Kidney capillary endothelial cell (primary cell): Measurements from ENCODE around the gene KRTAP22-1.

Experiments used
- DNase-seq: peaks from one replicate; pipeline ENCODE4 v3.0.0-alpha.2; 2018; ENCODE audit warnings: low spot score

Gene KRTAP22-1

DNA sequence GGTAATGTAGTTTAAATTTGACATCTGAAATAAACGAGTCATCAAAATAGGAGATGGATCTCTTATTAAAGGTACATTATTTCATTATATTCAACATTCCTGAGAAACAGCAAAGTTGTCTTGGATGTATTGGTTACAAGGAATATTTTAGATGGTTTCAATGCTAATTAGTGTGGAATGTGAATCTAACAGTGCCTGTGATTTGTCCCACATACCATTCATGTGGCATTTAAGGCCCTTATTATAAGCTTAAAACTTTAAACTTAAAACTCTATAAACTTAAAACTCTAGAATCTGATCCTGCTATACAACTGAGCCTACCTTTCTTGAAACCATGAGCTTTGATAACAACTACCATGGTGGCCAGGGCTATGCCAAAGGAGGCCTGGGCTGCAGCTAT lies at the start of gene KRTAP22-1:
Gene KRTAP22-1, plus strand, starts transcription at position 301 of the 400 bp plus-strand sequence.
- DNase-seq = no peak

DNA sequence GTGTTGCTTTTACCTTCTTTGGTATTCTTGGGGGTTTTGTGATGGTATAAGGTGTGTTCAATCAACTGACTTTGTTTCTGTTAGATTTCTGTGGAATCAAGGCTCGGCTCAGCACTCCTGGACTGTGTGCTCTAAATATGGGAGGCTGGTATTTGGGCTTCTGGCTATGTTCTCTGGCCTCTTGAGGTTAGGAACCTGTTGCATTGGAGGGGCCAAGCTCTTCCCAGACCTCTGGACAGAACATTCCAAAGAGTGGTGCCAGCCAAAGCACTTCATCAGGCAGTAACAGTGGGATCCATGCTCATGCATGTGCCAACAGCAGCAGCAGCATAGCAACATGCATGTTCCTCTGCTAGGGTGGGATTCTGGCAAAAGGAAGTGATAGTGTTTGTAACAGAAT lies 48.1 kb upstream of the KRTAP22-1 start:
- no peak for DNase-seq

DNA sequence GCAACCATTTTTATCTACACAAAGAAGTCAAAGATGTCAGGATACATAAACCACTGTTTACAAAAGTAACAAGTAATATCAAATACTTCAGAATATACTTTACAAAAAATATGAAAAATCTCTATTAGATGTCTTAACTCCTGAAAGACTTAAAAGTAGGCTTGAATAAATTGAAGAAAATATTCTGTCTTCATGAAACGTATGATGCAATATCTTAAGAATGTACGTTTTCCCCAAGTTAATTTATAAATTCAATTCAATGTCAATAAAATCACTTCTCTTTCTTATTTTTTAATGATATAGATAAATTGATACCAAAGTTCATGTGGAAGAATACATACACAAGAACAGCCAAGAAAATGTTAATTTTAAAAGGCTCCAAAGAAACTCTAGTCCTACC lies 45.8 kb upstream of the KRTAP22-1 start:
- no peak for DNase-seq

DNA sequence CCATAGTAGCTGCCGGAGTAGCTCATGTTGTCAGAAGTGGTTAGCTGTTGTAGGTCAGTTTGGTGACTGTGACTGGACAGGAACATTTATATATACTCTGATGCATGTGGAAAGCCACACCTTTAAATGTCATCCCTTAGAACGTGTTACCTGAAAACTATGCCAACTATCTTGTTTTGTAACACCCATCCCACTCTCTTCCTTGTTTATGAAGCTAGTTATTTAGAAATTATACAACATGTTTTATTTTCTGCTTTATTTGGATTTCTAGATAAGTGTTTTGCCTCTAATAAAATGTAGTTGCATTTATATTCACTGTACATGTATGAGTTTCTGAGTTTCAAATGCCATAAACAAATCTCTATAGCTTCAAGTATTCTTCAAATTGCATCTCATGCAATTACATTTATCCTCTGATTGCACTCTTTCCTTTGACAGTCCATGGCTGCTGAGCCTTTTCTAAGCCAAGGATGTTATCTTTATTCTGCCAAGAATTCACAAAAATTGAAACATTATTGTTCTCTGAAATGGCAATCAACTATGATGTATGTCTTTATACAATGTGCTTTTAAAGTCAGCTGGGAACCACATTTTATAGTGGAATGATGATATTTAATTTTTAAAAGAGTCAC lies 39.5 kb upstream of the KRTAP22-1 start, which contains the start of gene KRTAP19-7:
Gene KRTAP19-7, minus strand, starts transcription at position 51 of the 632 bp plus-strand sequence. Its CDS starts 25 bp downstream, at position 26.
- DNase-seq = no peak

DNA sequence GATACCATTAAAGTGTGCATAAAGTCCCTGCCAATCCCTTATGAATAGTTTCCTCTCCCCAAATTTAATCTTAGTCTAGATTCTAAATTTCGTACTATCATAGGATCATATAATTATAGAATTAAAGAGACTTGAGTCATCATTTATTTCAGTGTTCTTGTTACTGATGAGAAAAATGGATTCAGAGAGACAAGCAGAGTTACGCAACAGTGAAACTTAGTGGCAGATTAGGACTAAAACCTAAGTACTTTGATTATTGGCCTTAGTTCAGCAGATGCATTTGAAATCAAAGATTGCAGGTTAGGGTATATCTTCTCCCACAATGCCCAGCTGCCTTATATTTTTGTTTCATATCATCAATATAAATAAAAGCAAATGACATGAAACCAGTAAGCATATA lies 38.9 kb upstream of the KRTAP22-1 start:
- DNase-seq = no peak

DNA sequence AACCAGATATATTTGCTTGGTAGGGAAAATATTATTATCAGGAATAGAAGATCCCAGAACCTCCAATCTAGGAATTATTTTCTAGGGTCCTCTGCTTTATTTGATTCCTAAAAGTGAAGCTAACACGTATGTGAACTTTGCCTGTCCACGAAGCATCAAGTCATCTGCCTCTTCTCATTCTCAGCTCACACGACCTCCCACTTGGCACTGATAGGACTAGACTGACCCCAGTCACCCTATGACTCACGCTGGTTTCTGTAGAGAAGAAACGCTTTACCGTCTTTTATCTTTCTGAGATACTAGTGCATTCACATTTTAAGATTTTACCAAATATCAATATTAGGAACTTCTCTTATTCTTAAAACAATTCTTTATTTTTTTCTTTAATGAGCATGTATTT lies 37.8 kb upstream of the KRTAP22-1 start:
- no peak for DNase-seq

DNA sequence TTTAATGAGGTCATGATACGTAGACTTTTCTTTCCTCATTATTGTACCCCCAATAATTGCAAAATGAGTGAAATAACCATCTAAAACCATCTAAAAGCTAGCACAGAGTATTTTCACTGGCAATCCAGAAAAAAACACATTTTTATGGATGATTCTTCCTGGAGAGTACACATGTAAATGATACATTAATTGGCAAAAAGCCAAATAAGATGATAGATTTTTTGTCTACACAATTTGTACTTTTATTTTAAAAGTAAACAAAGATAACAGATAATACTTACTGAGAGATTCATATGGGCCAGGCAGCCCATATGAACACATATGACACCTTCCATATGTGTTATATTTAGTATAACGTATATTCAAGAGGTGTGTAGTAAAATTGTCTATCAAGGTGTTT lies 37.3 kb upstream of the KRTAP22-1 start:
- DNase-seq = no peak

DNA sequence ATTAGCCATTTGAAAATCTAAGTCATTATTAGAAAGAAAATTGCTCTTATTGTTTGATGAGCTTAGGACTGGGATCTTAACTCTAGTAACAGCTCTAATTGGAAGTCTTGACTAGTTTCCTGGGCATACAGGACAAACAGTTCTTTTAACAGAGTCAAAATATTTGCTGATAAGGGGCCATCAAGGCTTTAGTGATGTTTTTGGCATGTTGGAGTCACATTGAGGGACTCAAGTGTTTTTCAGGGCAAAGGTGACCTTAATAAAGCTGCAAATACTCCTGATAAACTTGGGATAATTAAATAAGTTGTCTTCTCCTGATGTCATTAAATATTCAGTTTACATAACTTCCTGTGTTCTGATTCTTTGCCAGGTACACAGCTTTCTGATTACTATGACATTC lies 33.3 kb upstream of the KRTAP22-1 start:
- no peak for DNase-seq

DNA sequence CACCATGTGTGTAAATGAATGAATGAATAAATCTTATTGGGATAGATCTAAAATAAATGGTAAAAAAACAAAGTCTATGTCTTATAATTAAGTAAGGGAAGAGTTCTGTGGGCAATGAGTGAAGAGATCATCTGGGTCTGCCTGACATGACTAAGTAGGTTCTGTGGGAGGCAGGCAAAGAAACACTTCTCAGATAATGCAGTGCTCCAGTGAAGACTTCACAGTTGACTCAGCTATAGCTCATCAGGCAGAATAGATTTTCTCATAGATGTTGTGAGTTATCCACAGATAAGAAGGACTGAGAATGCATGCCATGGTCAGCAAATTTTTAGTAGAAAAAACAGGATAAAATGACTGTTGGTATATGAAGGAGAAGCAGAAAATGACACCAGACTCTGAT lies 23.1 kb upstream of the KRTAP22-1 start:
- no peak for DNase-seq

DNA sequence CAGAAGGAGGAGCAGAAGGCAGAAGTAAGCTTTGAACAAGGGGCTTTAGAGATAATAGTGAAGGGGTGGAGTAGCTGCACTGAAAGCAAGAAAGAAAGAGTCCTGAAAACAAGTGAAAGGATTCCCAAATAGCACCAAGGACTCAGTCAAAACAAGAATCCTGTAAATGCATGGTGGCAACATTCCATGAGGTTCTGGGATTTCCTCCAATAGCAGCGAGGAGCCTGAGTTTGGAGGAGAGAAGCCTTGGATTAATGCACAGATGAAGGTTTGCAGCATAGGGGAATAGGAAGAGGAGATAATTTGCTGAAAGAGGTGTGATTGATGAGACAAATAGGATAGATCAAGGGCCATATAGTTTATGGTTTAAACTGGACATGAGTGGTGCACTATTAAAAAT lies 21.5 kb upstream of the KRTAP22-1 start:
- DNase-seq = no peak

DNA sequence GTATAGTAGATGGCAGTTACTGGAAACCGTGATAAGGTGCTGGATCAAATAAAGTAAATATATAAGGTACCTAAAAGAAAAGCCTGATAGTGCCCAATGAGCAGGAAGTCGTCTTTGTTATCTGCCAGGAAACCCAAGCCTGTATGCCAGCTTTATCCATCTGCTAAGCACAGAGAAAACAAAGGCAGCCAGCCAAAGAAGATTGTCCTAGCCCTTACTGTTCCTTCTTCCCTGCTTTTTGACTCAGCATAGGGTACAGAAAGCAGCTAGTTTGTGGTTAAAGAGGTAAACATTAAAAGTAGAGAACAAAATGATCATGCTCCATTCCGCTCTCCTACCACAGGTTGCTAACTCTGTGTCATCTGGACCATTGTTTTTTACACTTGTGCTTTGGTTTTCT lies 20.8 kb upstream of the KRTAP22-1 start:
- DNase-seq = no peak

DNA sequence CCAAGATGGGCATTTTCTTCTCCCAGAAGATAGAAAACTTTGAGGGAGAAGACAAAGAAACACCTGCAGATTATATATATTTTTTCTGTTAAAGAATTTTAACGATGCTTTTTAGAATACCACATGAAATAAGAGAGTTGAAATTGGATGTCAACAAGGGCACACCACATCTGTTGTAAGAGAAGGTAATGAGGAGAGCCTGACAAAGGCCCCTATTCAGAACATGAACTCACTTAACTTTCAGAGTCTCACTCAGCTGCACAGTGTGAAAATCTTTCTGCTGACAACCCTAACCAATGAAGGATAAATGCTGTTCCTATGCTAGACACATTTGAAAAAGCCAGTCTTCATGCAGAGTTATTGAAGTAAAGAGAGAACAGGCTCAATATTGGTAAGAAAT lies 18.0 kb upstream of the KRTAP22-1 start:
- DNase-seq = no peak

DNA sequence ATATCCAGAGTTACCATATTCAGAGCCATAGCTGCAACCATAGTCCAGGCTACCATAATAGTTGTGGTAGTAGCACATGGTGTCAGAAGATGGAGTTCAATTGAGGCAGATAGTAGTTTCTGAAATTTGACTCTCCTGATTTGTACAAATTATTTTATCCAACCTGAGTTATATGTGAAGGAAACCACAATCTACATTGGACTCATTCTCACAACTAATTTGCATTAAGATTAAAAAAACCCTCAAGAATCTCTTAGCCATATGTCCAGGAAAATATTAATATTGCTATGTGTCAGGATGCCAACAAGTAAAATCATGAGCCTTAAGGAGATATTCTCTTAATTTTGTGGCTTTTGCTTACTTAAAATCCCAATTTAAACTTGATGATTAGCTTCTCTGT lies 10.6 kb upstream of the KRTAP22-1 start, which contains the start of gene KRTAP22-2:
Gene KRTAP22-2, minus strand, starts transcription at position 101 of the 400 bp plus-strand sequence.
- DNase-seq = no peak

DNA sequence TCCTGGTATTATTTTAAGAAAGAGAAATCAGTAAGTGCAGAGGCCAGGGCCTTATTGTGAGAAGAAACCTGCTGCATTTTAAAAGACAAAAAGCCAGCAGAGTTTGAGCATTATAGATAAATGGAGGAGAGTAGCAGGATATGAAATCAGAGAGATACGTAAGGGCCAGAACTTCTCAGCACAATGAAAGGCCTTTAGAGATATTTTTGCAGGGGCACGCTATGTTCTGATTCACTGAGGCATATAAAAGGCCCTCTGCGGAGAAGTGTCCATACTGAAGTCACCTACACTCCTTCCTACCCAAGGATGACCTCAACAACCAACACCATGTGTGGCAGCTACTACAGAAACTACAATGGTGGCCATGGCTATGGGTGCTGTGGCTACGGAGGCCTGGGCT lies 8.7 kb upstream of the KRTAP22-1 start, which contains the start of gene KRTAP6-3:
Gene KRTAP6-3, plus strand, starts transcription at position 301 of the 400 bp plus-strand sequence. Its CDS starts 6 bp downstream, at position 307.
- no peak for DNase-seq

DNA sequence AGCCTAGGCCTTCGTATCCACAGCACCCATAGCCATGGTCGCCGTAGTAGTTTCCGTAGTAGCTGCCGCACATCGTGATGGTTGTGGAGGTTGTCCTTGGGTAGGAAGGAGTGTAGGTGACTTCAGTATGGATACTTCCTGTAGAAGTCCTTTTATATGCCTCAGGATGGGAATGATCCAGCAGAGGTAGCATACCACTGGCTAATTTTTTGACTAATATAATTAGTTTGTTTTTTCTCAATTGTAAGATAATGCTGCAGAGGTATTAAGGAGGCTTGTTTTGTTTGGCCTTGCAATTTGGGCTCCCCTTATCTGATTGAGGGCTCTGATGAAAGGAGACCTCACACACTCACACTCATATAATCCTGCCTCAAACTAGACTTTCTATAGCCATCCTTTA lies 2.1 kb upstream of the KRTAP22-1 start, which contains the start of gene KRTAP6-2:
Gene KRTAP6-2, minus strand, starts transcription at position 101 of the 400 bp plus-strand sequence. Its CDS starts 28 bp downstream, at position 73.
- no peak for DNase-seq

DNA sequence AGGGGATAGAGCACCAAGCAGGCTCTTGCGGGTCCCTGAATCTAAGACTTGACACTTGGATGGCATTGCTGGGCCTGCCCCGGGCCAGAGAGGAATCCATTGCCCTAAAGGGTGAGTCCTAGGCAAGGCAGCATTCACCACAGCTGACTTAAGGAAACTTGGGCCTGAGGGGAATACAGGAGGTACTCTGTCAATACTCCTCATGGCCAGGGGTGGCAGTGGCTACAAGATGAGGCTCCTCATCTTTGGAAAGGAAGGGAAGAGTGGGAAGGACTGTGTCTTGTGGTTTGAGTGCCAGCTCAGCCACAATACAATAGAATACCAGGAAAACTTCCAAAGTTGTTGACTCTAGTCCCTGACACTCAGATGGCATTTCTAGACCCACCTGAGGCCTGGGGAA lies 5.1 kb downstream of the KRTAP22-1 start:
- DNase-seq = no peak

DNA sequence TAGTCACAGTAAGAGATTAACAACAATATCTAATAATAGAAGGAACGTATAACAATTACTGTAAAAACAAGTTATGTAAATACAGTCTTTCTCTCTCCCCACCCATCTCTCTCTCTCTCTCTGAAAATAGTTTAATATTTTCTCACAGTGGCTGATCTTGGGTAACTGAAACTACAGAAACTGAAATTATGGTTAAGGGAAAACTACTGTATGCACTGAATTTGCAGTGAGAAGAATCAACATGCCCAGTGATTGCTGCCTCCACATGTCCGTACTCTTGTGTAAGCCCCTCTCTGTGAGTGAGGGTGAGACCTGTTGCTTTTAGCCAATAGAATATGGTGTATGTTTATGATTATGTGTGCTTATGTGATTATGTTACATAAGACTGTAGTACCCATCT lies 11.2 kb downstream of the KRTAP22-1 start:
- no peak for DNase-seq

DNA sequence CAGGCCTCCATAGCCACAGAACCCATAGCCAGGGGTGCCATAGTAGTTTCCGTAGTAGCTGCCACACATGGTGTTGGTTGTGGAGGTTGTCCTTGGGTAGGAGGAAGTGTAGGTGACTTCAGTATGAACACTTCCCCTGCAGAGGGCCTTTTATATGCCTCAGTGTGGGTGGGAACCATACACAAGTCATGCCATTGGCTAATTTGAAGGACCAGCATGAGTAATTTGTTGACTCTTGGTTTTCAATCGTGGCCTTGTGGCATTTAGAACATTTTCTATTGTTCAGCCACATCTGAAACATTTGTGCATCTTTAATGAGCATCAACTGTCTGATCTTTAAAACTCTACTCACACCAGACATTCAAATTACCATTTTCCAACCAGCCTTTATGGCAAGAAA lies 12.9 kb downstream of the KRTAP22-1 start, which contains the start of gene KRTAP6-1:
Gene KRTAP6-1, minus strand, starts transcription at position 95 of the 400 bp plus-strand sequence. Its CDS starts 26 bp downstream, at position 69.
- no peak for DNase-seq

DNA sequence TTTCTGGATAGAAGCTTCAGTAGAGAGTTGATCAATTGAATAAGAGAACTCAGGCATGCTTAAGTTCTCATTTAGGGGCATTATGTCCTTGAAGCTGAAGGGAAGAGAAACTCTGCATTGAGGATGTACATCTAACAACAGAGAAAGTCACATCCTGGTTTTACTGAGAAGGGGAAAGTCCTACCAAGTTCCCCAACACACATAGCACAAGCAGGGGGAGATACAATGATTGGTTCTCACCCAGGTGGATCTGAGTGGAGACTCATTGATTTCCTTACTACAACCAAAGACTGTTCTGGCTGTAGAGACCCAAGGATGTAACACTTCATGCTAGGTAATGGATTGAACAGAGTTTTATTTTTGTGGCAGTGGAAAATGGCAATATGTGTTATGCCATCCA lies 14.3 kb downstream of the KRTAP22-1 start:
- DNase-seq = no peak

DNA sequence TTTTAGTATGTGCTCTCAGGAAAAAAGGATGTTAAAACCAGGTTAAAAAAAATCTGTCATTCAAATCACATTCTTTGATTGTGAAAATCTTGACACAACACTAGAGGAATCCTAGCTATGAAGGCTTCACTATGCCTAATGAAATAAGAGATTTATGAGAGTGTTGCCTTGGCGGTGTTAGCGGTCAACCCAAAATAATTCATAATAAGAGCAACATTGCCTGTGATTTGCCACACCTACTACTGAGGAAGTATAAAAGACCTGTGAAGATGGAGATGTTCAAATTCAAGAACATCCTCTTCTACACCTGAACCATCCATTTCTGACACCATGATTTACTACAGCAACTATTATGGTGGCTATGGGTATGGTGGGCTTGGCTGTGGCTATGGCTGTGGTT lies 15.2 kb downstream of the KRTAP22-1 start, which contains the start of gene KRTAP20-1:
Gene KRTAP20-1, plus strand, starts transcription at position 301 of the 400 bp plus-strand sequence. Its CDS starts 30 bp downstream, at position 331.
- no peak for DNase-seq

DNA sequence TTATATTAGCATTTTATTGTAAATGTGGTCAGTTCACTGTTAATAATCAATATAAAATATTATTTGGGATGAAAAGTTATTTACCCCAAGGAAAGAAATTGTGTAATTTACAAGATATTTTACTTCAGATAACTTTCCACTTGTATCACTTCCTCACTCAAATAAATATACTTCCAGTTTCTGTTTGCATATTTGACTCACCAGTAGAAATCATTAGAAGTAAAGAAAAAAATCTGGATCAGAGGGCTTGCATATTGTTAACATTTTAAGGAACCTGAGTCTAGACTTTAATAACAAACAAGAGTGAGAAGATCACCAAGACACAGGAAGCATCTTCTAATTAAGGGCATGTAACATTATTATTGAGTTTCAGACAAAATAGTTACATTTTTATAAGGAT lies 19.2 kb downstream of the KRTAP22-1 start:
- no peak for DNase-seq

DNA sequence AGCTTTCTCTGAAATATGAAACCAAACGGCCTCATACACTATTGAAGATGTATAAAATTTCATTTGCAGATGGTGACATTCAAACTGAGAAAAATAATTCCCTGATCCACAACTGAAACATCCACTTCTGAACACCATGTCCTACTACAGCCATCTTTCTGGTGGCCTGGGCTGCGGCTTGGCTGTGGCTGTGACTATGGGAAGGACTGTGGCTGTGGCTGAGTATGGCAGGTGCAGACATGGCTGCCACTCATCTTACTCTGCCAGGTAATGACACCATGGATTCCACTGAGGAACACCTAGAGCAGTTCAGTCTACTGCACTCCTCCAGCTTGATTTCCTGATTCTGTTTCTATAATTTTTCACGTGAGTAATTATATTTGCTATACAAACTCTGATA lies 19.6 kb downstream of the KRTAP22-1 start, which contains the start of gene KRTAP20-4:
Gene KRTAP20-4, plus strand, starts transcription at position 106 of the 400 bp plus-strand sequence.
- DNase-seq = no peak

DNA sequence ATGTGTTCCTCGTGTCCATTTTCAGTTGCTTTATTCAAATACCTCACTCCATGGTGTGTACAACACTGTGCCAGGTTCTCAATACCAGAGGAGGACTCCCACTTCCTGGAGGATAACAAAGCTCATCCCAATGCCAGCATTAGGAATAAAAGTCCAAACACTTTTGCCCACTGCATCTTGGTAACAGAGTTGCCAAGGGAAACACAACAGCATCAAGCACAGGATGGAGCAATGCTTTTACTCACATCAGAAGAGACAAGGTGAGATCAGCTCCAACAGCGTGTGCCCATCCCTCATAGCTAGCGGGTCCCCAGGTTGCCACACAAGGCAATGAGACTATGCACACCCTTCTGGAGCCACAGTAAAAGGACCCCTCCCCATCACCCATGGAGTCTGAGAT lies 22.5 kb downstream of the KRTAP22-1 start:
- DNase-seq = no peak
